Activated naive CD8-positive, alpha-beta T cell treated with anti-CD3 and anti-CD28 coated beads, Interleukin-2, amount 50 U/mL, for 24 hours (primary cell): ENCODE results near the gene LYPD4.
"Not testable (repeated sequence)": the region's sequence is repeated elsewhere in the genome, so short reads cannot be mapped to it uniquely, and the experiment has no call there.

Source experiments
- ATAC-seq: fragments of 150-1000 bp; cut with Tn5 transposase; one replicate; pipeline ENCODE4 v1.10.0; 2021
- DNase-seq: peaks from one replicate; pipeline ENCODE4 v3.0.0; 2021
- H3K27ac Mint-ChIP-seq: one replicate; pipeline ENCODE4 v1.8.0; 2021; ENCODE audit warnings: mild to moderate bottlenecking, mixed read lengths
- H3K27me3 Mint-ChIP-seq: one replicate; pipeline ENCODE4 v1.8.0; 2021; ENCODE audit warnings: mixed read lengths
- H3K36me3 Mint-ChIP-seq: one replicate; pipeline ENCODE4 v1.8.0; 2021; ENCODE audit warnings: low read depth, mixed read lengths
- H3K4me1 Mint-ChIP-seq: one replicate; pipeline ENCODE4 v1.8.0; 2021; ENCODE audit warnings: mixed read lengths
- H3K4me3 Mint-ChIP-seq: one replicate; pipeline ENCODE4 v1.8.0; 2021; ENCODE audit warnings: mild to moderate bottlenecking, moderate library complexity, mixed read lengths
- H3K9me3 Mint-ChIP-seq: one replicate; pipeline ENCODE4 v1.8.0; 2021; ENCODE audit warnings: mixed read lengths

Gene LYPD4

DNA sequence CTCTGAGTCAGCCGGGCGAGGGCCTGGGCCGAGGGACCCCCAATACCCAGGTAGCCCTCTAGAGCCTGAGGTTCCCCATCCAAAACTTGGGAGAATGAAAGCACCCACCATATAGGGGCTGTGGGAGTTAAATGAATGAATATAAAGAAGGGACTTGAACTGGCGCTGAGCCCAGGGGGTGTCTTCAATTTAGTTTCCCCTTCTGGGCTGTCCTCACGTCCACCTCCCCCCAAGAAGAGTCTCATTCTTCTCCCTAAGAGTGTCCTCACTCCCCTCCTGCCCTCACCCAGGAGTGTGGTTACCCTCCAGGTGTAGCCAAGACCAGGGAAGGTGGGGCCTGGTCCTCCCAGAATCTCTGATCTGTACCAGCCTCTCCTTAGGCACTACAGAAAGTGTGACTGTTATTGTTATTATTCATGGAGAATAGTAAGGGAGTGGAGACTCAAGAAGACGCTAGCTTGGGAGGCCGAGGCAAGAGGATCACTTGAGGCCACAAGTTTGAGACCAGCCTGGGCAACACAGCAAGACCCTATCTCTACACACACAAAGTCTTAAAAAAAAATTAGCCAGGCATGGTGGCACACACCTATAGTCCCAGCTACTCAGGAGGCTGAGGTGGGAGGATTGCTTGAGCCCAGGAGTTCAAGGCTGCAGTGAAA, 35.3 kb upstream of the LYPD4 start:
- peak overlapping the region; percentile 31 for H3K27ac Mint-ChIP-seq
- H3K9me3 Mint-ChIP-seq, result no peaks in the 10 kb centered on the region
- H3K4me3 Mint-ChIP-seq, result no peak overlapping the region
- DNase-seq (no peak), ATAC-seq (no peak)
- H3K4me1 Mint-ChIP-seq, result peaks cover 70% of the 10 kb centered on the region
- peaks cover 9% of the 10 kb centered on the region for H3K36me3 Mint-ChIP-seq
- H3K27me3 Mint-ChIP-seq, result no peaks in the 10 kb centered on the region

DNA sequence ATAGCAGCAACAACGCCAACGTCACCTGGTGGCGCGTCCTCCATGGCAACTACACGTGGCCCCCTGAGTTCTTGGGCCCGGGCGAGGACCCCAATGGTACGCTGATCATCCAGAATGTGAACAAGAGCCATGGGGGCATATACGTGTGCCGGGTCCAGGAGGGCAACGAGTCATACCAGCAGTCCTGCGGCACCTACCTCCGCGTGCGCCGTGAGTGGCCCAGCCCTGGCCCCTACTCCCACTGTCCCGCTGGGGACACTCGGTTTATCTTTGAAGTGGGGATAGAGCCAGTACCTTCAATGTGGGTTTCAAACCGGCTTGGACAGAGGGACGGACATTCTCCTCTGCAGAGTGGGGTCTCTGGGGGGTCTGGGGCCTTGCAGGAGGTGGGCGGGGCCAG, 34.6 kb upstream of the LYPD4 start:
- H3K27me3 Mint-ChIP-seq, result no peaks in the 10 kb centered on the region
- peak overlapping the region; percentile 76 for H3K4me3 Mint-ChIP-seq
- H3K9me3 Mint-ChIP-seq, result no peaks in the 10 kb centered on the region
- no peak for ATAC-seq
- no peak for DNase-seq
- H3K36me3 Mint-ChIP-seq, result peaks cover 7% of the 10 kb centered on the region
- no peak overlapping the region for H3K27ac Mint-ChIP-seq
- H3K4me1 Mint-ChIP-seq, result peaks cover 75% of the 10 kb centered on the region

DNA sequence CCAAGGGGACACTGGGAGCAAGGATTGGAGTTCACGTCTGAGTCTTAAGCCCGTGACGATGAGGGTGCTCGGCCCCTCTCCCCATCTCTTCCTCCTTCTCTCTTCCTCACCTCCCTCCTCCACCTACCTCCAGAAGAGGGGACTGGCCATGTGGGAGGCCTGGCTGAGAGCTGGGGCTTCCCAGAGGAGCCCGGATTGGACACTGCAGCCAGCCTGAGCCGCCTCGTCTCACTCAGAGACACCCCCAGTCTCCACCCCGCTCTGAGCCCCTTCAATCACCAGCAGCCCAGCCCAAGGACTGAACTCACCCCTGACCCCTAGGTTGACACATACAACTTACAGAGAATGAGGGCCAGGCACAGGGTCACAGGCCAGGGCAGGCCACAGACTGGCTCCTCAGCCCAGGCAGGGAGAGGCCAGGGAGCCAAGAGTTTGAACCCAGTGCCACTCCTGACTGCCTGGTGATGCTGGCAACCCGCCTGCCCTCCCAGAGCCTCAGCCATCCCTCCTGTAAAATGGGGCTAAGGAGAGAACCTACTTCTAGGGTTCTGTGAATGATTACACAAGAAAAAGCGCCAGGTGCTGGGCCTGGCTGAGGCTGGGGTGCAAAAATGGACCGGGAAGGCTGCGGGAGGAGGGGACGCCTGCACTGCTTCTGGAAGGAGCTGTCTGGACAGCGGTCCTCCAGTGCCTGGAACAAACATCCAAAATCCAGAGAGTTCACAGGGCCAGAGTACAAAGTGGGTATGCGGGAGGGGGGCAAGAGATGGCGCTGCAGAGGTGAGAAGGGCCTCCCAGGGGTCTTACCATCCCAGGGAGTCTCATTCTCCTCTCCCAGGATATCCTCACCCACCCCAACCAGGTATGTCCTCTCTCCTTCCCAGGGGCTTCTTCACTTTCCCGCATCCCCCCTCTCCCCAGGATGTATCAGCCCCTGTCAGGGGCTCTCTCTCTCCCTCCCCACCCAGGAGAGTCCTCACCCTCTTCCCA, 33.7 kb upstream of the LYPD4 start:
- peak overlapping the region; percentile 76 for H3K4me3 Mint-ChIP-seq
- H3K27ac Mint-ChIP-seq, result peak overlapping the region; percentile 76
- ATAC-seq (peak; percentile 41), DNase-seq (no peak)
- H3K36me3 Mint-ChIP-seq, result peaks cover 7% of the 10 kb centered on the region
- H3K9me3 Mint-ChIP-seq, result no peaks in the 10 kb centered on the region
- peaks cover 83% of the 10 kb centered on the region for H3K4me1 Mint-ChIP-seq
- no peaks in the 10 kb centered on the region for H3K27me3 Mint-ChIP-seq

DNA sequence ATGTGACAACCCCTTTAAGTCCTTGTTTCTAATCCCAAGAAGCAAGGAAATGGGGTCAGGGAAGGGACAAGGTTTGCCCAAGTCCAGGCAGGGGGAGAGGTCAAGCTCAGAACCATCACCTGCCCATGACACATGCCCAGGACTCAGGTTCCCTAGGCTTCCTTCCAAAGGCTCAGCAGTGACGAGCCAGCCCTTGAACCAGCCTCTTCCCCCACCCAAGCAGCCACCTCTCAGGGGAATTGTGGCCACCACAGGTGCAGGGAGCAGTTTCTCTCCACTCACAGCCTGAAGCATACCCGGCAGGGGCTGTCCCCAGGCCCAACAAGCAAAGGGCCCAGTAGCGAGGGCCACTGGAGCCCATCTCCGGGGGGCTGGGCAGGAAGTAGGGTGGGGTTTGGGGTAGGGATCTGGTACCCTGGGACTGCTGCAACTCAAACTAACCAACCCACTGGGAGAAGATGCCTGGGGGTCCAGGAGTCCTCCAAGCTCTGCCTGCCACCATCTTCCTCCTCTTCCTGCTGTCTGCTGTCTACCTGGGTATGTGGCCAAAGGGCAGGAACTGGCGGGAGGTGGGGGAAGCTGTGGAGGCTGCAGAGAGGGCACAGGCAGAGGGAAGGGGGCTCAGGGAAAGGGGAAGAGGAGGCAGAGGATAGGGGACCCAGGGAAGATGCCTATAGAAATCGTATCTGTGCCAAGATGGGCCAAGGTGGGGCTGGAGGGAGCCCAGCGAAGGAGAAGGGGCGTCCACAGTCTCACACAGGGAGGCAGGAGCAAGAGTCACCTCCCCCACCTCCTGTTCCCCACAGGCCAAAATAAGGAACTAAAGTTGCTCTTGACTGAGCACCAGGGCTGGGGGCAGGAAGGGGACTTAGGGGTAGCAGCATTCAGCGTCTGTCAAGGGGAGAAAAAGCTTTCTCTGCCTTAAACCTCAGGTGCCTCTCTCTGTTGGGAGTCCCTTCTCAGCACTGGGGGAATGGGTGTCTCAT, 32.7 kb upstream of the LYPD4 start, which contains the start of gene CD79A:
TSS of gene CD79A (plus strand) at position 433 of the 986 bp plus-strand sequence. CDS start at position 459, 26 bp downstream.
- H3K36me3 Mint-ChIP-seq, result peaks cover 3% of the 10 kb centered on the region
- peaks cover 88% of the 10 kb centered on the region for H3K4me1 Mint-ChIP-seq
- H3K27ac Mint-ChIP-seq, result peak within 1 kb of the TSS; percentile 76
- ATAC-seq, result peak; percentile 35
- H3K9me3 Mint-ChIP-seq, result no peaks in the 10 kb centered on the region
- no peaks in the 10 kb centered on the region for H3K27me3 Mint-ChIP-seq
- DNase-seq, result peak; percentile 70
- H3K4me3 Mint-ChIP-seq, result peak within 1 kb of the TSS; percentile 76

DNA sequence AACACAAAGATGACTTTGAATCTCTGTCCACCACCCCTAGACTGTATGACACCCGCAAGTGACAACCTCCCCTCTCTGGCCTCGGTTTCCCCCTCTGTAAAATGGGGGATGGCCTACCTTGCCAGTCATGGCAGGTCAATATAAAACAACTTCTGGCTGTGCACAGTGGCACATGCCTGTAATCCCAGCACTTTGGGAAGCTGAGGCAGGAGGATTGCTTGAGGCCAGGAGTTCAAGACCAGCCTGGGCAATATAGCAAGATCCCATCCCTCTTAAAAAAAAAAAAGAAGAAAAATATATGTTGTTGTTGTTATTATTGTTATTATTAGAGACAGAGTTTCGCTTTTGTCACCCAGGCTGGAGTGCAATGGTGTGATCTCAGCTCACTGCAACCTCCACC, 31.5 kb upstream of the LYPD4 start:
- H3K27me3 Mint-ChIP-seq, ATAC-seq, H3K9me3 Mint-ChIP-seq, DNase-seq: not testable (repeated sequence)
- Mint-ChIP-seq H3K27ac (peak overlapping the region; percentile 88), H3K4me3 (peak overlapping the region; percentile 53), H3K4me1 (peaks cover 93% of the 10 kb centered on the region), H3K36me3 (peaks cover 13% of the 10 kb centered on the region)

DNA sequence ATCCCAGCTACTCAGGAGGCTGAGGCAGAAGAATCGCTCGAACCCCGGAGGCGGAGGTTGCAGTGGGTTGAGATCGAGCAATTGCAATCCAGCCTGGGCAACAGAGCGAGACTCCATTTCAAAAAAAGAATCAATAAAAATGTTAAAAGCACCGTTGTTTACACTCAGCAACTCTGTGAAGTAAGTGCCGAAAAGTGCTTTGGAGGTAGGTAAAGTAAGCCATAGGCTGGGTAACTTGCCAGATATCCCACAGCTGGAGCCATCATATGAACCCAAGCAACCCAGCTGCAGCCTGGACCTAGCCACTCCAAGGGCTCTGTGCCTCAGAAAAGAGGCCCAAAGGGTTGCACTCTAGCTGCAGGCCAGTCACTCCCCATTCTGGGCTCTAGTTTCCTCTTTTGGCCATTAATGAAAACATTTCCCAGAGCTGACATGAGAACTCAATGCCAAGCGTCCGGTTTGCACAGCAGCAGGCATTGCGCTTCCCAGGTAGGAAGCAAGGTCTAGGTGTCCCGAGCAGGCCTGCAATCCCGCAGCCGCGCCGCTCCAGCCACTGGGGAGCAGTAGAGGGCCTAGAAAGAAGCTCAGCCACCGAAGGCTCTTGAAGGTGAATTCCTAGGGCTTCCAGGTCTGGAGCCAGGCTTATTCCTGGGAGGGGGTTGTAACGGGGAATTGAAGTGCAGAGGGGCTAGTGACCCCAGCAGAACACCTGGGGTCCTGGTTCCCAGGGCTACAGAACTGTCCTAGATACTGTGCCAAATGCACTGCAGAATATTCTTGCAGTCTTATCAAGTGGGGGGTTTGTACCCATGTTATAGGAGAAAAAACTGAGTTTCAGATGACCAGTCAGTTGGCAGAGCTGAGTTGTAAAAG, 28.5 kb upstream of the LYPD4 start:
- peak; percentile 79 for DNase-seq
- ATAC-seq, result no peak
- Mint-ChIP-seq H3K27me3 (no peaks in the 10 kb centered on the region), H3K4me3 (peak overlapping the region; percentile 7), H3K27ac (peak overlapping the region; percentile 87), H3K4me1 (peaks cover 98% of the 10 kb centered on the region), H3K9me3 (no peaks in the 10 kb centered on the region), H3K36me3 (peaks cover 37% of the 10 kb centered on the region)

DNA sequence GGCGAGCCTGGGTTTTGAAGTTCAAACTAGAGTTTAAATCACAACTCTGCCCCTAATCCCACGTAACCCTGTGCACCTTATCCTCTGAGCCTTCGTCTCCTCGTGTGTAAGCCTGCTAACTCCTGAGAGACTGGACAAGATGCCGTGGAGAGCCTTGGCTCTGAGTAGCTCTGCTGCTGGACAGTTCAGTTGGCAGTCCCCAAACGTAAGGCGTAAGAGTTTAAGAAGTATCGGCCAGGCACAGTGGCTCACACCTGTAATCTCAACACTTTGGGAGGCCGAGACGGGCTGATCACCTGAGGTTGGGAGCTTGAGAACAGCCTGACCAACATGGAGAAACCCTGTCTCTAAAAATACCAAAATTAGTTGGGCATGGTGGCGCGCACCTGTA, 27.9 kb upstream of the LYPD4 start:
- DNase-seq (no peak), ATAC-seq (no peak)
- peak overlapping the region; percentile 87 for H3K27ac Mint-ChIP-seq
- H3K4me1 Mint-ChIP-seq, result peaks cover 98% of the 10 kb centered on the region
- no peaks in the 10 kb centered on the region for H3K27me3 Mint-ChIP-seq
- peak overlapping the region; percentile 7 for H3K4me3 Mint-ChIP-seq
- peaks cover 42% of the 10 kb centered on the region for H3K36me3 Mint-ChIP-seq
- H3K9me3 Mint-ChIP-seq, result no peaks in the 10 kb centered on the region

DNA sequence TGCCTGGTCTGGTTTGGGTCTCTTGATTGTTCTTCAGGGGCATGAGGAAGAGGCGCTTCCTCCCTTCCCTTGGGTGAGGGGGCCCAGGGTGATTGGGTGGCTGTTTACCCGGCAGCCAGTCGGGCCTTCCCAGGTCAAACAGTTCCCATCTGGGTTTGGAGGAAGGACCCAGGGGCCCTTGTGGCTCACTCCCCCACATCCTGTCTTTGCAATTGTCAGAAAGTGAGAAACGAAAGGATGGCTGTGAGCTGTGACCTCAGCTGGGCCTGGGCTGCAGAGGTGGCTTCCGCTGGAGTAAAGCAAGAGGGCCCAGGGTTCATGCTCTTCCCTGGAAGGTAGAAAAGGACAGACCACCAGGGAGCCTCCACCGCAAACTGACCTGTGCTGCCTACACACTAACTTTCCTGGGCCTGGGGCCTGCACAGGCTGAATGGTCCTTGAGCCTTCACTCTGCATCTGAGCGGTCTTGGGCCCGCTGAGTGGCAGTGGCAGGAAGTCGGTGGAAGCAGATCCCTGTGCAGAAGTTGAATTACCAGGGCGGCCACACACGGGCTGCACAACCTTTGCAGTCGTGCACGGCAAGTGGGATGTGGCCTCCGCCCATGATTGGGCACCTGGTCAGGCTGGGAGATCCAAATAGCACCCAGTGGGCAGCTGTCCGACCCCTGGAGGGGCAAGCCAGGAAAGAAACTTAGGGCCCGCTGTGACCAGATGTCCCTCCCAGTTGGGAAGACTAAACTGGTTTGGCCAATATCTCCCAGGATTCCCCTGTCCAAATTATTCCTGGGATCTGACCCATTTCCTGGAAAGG, 27.3 kb upstream of the LYPD4 start:
- ATAC-seq (peak; percentile 71), DNase-seq (peak; percentile 78)
- H3K4me3 Mint-ChIP-seq, result peak overlapping the region; percentile 58
- H3K4me1 Mint-ChIP-seq, result peaks cover 97% of the 10 kb centered on the region
- H3K36me3 Mint-ChIP-seq, result peaks cover 42% of the 10 kb centered on the region
- H3K27ac Mint-ChIP-seq, result peak overlapping the region; percentile 87
- H3K9me3 Mint-ChIP-seq, result no peaks in the 10 kb centered on the region
- H3K27me3 Mint-ChIP-seq, result no peaks in the 10 kb centered on the region

DNA sequence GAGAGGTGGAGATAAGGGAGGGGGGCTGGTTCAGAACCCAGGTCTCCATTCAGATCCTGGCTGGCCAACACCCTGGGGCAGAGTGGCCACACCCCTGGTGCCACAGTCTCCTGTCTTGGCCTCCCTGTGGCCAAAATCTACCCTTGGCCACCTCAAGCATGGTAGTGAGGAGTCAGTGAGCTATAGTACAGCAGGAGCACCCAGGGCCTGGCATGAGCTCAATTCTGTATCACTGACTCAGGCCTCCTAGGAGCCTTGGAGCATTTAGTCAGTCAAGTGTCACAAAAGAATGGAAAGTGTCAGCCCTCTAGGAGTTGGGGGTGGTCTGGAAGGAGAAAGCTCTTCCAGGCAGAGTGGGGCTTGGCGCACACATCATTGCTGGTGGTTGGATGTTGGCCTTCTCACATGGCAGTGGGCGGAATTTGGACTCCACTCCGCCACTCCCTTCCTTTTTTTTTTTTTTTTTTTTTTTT, 26.0 kb upstream of the LYPD4 start:
- peaks cover 50% of the 10 kb centered on the region for H3K36me3 Mint-ChIP-seq
- H3K4me3 Mint-ChIP-seq, result peak overlapping the region; percentile 51
- no peaks in the 10 kb centered on the region for H3K9me3 Mint-ChIP-seq
- peak; percentile 23 for ATAC-seq
- peaks cover 95% of the 10 kb centered on the region for H3K4me1 Mint-ChIP-seq
- no peak for DNase-seq
- H3K27ac Mint-ChIP-seq, result peak overlapping the region; percentile 87
- H3K27me3 Mint-ChIP-seq, result no peaks in the 10 kb centered on the region

DNA sequence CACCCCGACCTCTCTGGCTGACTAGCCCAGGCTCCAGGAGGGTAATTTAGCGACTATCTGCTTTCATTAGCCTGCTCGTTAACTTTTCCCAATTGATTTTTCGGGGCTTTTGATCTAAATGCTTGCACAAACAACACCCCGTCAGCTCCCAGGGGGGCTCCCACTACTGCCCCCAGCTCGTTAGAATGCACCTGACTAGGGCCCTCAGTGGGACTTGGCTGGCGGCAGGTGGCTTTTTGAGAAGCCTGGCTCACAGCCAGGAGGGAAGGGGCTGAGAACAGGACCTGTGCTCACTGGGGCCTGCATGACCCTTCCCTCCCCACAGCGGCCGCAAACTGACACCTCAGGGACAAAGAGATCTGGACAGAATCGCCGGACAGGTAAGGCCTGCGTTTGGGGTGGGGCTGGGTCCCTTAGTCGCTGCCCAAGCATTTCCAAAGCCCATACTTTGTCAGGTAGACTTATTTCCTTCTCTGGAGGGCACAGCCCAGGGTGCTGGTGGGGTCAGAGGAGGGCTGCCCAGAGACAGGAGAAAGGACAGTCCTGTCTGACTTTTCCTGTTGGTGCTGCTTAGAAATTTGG, 25.0 kb upstream of the LYPD4 start:
- peak overlapping the region; percentile 38 for H3K4me3 Mint-ChIP-seq
- H3K4me1 Mint-ChIP-seq, result peaks cover 95% of the 10 kb centered on the region
- H3K9me3 Mint-ChIP-seq, result no peaks in the 10 kb centered on the region
- H3K27ac Mint-ChIP-seq, result peak overlapping the region; percentile 87
- ATAC-seq (no peak), DNase-seq (no peak)
- H3K36me3 Mint-ChIP-seq, result peaks cover 60% of the 10 kb centered on the region
- no peaks in the 10 kb centered on the region for H3K27me3 Mint-ChIP-seq

DNA sequence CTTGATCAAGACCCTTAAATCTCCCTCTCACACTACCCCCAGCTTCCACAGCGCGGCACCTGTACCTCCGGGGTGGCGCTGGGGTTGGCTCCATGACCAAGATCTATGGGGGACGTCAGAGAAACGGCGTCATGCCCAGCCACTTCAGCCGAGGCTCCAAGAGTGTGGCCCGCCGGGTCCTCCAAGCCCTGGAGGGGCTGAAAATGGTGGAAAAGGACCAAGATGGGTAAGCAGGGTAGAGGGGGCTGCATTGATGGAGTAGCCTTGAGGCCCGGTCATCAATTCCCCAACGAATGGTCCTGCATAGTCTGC, 24.5 kb upstream of the LYPD4 start:
- peak overlapping the region; percentile 32 for H3K4me3 Mint-ChIP-seq
- no peaks in the 10 kb centered on the region for H3K27me3 Mint-ChIP-seq
- DNase-seq (no peak), ATAC-seq (no peak)
- peaks cover 97% of the 10 kb centered on the region for H3K4me1 Mint-ChIP-seq
- H3K9me3 Mint-ChIP-seq, result no peaks in the 10 kb centered on the region
- H3K27ac Mint-ChIP-seq, result peak overlapping the region; percentile 86
- H3K36me3 Mint-ChIP-seq, result peaks cover 65% of the 10 kb centered on the region

DNA sequence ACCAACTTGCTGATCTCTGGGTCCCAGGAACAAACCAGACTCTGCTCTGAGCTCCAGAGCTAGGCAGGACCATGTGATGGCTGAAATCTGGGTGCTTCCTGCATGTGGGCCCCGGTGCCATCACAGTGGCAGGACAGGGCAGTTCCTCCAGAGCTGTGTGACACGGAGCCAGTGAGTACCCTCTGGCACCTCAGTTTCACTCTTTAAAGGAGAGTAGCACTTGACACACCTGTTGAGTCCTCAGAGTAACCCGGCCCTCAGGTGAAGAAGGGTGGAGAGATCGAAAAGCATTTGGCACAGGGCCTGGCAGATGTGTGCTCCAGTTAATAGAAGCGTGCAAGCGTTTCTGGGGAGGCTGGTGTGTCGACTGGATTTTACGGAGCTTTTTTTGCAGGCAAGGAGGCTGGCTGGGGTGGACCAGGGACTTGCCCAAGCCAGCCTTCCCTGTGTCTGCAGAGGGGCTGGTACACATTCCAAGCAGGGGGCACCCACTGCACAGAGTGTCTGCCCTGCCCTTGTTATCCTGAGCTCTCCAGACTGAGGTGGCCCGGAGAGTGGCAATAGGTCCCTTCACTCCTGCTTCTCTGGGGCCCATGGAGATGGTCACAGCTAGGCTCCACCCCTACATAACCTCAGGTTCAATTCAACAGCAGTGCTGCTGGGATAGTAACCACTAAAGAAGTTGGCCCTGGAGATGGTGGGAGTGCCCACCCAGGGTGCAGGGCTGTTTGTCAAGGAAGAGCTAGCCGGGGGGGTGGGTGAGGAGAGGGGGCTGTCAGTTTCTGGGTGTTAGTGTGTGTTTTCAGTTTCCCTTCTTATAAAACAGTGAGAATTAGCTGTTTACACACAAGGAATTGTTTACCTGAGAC, 23.9 kb upstream of the LYPD4 start:
- no peak for DNase-seq
- H3K4me3 Mint-ChIP-seq, result peak overlapping the region; percentile 64
- H3K9me3 Mint-ChIP-seq, result no peaks in the 10 kb centered on the region
- H3K27me3 Mint-ChIP-seq, result no peaks in the 10 kb centered on the region
- H3K4me1 Mint-ChIP-seq, result peaks cover 96% of the 10 kb centered on the region
- no peak for ATAC-seq
- H3K36me3 Mint-ChIP-seq, result peaks cover 70% of the 10 kb centered on the region
- H3K27ac Mint-ChIP-seq, result peak overlapping the region; percentile 86
